GM11168 (cell line): Measurements from ENCODE around the gene IL11.

Experiments
- in situ Hi-C: fragments of 300-500 bp; cut with MboI; formaldehyde crosslinking; loops from one replicate; pipeline ENCODE4 v1.12.0; 2022; ENCODE audit warnings: low sequenced_read_pairs; ENCODE audit not compliant: unreplicated experiment

IL11 gene

DNA sequence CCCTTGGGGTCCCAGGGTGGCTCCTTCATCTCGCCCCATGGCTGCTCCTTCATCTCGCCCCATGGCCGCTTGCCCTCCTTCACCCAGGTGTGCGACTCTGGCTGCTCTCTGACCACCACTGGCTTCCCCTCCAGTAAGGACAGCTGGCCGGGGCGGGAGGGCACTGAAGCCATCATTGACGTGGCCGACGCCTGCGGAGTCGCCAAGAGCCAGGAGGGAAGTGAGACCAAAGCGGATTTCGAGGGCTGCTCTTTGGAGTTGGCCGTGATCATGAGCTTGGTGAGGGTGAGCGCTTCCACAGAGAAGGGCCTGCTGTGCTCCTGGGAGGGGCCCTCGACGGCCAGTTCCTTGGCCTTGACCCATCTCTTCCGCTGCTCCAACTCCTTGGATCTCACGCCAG lies 11.8 kb downstream of the IL11 start:
- in situ Hi-C loops, result no loop called here

DNA sequence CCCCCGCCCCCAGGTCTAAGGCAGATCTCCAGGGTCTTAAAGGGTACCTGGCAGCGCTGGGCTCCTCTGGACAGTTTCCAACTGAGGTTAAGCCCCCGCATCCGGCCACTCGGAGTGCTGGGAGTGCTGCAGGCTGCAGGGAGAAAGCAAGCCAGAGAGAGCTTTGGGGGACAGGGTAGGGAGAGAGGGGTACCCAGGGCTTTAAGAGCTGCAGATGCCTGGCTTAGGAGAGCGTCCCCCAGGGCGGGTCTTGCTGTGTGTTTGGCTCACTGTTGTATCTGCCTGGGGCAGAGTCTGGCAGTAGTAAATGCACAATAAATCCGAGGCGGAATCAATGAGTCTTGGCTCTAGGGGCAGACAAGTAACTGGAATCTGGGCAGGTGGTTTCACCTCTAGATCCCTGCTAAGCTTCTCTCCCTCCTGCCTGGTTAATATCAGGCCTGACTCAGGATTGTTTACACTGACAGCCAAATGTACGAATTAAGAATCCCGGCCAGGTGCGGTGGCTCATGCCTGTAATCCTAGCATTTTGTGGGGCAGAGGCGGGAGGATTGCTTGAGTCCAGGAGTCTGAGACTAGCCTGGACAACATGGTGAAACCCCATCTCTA lies 14.9 kb downstream of the IL11 start:
- in situ Hi-C loops, result no loop called here

DNA sequence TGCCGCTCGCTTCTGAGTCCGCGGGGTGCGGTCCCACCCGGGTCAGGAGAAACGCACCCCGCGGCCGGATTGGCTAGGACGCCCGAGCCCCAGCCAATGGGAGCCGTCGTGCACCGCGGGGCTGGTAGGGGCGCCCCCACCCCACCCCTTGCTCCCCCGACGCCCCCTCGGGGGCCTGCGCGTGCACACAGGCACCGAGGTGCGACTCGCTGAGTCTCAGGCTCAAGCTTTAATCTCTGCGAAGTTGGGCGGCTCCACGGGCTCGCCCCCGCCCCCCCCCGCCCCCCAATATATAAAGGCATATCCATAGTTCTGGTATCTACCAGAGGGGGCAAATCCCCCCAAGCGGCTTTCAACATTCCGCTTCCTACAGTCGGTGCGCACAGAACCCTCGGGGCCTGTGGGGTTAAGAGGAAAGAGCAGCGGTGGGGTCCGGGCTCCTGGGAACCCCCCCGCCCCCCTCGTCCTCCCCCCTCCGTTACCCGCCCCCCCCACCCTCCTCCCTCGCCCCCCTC lies 15.5 kb downstream of the IL11 start, which contains the start of gene COX6B2:
Gene COX6B2, minus strand, starts transcription at position 22 of the 515 bp plus-strand sequence. CDS start 198 bp downstream, outside the sequence.
- in situ Hi-C loops, result no loop called here

DNA sequence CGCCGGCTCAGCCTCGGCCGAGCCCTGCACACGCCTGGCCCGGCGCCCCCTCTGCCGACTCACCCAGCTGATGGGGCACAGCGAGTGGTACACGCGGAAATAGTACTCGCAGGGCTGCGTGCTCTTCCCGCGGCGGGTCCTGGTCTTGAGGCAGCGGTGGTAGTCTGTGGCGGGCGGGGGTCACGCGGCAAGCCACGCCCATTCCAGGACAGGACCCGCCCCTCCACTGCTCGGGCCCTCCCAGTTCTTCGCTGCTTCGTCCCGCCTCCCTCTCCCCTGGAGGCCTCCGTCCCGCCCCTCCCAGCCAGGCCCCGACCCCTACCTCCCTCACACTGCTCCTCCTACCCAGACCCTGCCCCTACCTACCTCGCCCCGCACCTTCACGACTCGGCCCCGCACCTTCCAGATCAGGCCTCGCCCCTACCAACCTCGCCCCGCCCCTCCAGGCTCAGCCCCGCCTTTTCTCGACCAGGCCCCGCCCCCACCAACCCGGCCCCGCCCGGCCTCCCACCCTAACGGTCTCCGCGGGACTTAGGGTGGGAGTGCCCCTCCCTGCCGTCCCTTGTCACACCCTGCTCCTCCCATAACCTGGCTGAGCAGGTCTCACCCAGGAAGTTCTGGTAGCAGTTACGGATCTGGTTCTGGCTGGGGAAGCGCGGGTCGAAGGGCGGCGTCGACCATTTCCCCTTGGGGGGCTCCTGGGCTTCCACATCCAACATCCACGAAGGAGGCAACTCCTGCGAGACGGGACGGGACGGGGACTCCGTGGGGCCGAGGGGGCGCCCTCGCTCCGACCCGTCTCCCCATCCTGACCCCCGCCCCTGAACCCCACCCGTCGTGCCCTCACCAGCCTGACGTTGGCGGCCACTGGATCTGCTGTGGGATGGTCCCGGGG lies 16.2 kb downstream of the IL11 start:
- in situ Hi-C loops, result no loop called here

DNA sequence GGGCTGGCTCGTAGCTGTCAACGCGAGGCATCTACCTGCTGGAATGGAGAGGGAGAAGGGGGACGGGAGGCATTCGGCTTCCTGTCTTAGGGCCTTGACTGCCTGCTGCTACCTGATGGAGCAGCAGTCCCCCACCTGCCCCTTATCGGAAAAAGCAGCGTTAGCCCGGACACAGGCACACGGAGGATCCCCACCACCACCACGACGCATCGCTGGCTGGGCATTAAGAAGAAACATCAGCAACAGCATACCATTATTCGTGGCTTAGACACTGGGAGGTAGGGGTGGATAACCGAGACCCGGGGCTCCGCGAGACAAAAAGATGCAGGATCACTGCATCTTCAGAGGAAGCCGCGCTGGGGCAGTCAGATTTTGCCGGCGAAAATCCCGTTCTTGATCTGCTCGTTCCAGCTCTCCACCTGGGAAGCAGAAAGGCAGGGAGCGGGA lies 16.9 kb downstream of the IL11 start:
- in situ Hi-C loops, result no loop called here

DNA sequence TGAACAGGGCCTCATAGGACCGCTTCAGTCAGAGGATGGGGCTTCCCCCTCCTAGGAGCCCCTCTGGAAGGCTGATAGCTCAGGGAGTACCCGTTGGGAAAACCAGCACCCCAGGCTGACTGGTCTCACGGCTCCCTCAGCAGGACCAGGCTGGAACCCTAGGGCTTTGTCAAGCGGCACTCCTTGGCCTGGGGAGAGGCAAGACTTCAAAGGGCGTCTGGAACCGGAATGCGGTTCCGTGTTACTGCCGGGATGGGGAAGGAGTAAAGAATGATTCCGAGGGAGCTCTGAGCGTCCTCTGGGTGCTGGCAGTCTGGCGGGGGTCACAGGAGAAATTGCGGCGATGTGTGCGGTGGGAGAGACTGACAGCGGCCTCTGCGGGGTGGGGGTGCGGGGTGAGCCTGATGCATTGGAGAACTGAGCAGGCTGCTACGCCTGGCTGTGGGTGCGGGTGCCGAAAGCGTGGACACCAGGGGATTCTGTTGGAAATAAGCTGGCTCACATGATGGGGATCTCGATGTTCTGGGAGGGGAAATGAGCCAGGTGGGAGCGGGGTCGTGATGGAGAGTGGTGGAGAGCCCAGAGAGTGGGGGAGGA lies 17.6 kb downstream of the IL11 start:
- in situ Hi-C loops, result no loop called here

DNA sequence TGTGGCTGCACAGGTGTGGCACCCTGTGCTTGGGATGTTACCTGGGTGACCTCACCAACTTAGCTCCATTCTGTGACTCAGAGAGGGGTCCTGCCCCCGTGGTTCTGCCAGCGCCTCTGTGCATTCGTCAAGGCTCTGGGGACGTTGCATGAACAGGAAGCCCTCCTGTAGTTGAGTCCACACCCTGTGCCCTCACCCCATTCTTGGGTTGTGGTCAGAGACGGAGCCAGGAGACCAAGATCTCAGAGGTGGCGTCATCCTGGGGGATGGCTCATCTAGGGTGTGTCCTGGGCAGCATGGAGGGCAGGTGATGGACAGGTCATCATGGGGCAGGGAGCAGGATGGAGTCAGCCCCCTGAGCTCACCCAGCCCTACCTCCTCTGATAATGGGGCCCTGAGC lies 18.2 kb downstream of the IL11 start:
- in situ Hi-C loops, result no loop called here

DNA sequence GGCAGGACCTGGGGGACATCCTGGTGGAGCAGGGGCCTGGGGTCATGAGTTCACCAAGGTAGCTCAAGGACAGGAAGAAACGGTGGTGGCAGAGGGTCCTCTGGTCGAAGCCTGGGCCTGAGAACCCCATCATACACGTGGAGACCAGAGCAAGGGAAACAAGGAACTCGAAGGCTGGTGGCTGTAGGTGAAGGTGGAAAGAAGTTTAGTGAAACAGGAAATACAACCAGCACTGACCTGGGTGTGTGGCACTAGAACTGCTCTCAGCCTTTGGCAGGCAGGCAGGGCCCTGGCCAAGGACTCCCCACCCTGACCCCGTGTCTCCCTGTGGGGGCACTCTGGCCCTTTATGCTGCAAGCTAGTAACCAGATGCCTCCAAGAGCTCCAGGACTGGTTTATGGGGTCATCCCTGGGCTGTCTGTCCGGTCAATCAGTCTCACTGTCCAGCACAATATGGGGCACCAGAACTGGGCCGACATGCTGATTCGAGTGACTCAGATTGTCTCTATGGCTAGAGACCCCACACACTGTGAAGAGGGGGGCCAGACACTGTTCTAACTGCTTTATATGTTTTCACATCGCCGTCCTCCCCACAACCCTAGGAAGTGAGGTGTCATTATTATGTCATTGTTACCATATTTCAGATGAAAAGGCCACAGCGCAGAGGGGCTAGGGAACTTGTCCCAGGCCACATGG lies 19.5 kb downstream of the IL11 start:
- in situ Hi-C loops, result no loop called here

DNA sequence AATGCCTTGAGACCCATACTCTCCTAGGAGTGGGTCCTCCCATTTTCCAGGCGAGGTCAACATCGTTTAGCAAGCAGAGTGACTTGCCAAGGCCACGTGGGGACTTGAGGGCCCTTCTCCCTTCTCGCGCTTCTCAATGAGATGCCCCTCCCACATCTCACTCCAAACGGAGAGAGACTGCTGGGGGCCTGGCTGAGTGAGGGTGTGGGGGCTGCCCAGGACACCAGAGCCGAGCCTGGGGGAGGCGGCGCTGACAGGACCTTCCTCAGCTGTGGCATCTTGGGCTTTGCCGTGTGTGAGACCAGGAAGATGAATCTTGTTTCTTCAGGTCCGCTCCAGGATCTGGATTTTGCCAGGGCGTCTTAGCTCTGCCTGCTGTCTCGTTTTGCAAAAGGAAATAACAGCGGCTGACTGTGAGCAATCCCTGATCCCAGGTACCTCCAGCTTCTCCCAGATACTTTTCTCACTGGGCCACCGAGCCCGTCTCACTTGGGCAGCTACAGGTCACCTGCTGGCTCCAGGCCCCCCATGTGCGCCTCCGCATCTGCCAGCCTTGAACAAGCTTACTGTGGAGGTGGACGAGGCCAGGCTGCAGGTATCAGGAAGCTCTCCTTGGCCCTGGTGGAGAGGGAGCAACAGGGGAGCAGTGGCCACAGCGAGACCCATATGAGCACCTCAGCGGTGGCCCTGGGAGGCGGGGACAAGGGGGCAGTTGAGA lies 21.8 kb downstream of the IL11 start:
- in situ Hi-C loops, result no loop called here

DNA sequence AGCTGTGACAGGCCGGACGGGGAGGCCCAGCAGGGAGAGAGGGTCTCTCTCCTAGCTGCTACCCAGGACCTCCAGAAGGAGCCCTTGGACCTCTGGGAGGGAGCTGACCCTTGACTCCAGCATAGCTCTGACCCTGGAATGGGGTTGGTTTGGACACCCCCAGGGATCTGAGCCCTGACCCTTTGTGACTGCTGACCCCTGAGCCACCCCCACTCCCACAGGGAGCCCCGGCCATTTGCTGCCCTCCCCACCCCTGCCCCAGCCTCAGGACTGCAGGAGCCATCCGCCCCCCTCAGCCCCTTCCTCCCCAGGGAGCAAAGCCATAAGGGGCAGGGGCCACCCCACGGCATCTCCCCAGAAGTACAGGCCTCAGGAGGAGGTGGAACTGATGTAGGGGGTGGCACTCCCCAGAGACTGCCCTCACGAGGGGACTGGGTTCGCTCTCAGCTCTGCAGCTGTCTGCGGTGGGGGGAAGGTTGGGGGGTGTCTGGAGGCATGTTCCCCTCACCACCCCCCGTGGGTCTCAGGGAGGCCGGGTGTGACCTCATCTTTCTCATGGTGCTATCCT lies 22.7 kb downstream of the IL11 start:
- in situ Hi-C loops, result no loop called here

DNA sequence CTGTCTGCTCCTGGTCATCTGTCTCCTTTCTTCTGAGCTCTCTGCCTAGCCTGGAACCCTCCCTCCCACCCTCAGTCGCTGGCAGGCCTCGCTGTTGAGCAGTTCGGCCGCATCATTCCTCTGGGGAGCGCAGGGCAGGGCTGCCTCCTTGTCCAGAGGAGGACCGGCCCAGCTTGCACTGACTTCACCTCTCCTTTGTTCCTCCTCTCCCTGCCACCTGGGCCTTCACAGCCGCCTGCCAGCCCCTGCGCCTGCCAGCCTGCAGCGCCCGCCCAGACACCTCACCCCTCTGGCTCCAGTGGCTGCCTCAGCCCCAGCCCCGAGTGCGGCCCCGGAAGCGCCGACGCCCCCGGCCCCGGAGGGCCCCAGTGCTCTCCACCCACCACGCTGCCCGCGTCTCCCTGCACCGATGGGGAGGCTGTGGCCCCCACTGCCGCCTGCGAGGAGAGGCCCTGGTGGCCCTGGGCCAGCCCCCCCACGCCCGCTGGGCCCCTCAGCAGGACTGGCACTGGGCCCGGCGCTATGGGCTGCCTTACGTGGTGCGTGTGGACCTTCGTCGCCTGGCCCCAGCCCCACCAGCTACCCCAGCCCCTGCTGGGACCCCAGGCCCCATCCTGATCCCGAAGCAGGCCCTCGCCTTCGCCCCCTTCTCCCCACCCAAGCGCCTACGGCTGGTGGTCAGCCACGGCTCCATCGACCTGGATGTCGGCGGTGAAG lies 23.4 kb downstream of the IL11 start:
- in situ Hi-C loops, result no loop called here

DNA sequence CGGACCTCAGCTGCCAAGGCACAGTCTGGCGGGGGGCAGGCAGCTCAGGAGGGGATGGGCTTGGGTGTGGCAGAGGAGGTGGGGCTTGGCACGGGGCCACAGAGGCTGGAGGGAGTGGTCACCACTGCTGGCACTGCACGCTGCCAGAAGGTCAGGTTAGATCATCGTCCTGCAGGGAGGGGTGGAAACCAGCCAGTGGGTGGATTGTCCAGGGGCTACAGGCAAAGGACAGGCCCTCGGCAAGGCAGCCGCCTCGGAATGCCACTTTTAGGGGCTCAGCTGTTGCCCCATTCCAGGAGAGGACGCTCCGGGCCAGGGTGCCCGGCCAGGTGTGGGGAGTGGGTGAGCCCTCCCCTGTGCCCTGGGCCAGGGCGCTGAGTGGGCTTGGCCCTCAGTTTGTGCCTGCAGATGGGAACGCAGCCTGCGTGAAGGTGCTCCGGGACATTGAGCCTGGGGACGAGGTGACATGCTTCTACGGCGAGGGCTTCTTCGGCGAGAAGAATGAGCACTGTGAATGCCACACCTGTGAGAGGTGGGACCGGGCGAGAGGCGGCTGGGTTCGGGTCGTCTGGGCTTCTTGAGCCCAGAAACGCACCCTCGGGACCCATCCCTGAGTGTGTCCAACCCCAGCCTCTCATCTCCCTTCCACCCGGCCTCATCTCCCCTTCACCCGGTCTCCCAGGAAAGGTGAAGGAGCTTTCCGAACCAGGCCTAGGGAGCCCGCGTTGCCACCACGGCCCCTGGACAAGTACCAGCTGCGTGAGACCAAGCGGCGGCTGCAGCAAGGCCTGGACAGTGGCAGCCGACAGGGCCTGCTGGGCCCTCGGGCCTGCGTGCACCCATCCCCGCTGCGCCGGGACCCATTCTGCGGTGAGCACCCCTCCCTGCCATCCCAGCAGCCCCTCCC lies 24.2 kb downstream of the IL11 start:
- in situ Hi-C loops, result no loop called here

DNA sequence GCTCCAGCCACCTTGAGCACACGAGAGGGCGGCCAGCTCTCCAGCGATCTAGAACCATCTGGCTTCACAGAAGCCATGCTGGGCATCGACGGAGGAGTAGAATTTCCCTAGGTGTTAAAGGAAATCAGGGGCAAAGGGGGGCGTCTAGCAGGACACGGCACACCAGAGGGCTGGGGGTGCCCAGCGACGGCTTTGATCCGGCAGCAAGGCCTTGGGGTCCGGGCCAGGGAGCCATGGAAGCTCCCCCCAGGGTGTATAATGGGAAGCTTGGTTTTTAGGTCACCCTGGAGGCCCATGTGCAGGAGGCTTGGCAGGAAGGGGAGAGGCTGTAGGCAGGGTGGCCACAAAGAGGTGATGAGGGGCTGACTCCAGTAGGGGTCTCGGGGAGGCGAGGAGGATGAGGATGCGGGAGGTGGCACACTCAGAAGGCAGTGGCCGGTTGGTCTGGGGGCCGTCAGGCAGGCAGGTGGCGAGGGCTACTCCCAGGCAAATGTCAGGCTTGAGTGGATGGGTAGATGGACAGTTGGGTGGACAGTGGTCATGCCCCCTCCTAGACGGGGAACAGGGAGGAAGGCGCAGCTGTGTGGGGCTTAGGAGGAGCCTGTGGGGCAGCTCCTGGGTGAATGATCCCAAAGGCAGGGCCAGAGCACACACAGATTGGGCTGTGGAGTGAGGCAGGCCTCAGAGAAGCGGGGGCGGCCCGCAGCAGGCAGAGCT lies 25.0 kb downstream of the IL11 start:
- in situ Hi-C loops, result no loop called here

DNA sequence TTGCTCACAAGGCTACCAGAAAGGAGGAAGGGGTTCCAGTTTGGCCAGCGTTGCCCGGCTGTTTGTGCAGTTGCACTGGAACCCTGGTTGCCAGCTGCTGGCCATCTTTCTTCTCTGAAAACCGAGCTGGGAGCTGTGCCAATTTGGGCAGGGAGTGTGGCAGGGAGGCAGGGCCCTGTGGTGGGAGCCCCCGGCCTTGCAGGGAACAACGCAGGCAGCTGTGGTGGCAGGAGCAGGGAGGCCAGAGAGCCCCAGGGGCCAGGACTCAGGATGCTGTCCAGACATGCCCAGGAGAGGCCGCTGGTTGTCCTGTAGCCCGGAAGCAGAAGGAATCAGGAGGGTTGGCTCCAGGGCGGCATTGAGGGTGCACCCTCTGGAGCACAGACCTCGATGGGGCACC lies 25.8 kb downstream of the IL11 start:
- in situ Hi-C loops, result loop anchor here (5.0 kb wide), 1 partner anchor 33 kb away; the partner anchor contains the start of gene TMEM190

DNA sequence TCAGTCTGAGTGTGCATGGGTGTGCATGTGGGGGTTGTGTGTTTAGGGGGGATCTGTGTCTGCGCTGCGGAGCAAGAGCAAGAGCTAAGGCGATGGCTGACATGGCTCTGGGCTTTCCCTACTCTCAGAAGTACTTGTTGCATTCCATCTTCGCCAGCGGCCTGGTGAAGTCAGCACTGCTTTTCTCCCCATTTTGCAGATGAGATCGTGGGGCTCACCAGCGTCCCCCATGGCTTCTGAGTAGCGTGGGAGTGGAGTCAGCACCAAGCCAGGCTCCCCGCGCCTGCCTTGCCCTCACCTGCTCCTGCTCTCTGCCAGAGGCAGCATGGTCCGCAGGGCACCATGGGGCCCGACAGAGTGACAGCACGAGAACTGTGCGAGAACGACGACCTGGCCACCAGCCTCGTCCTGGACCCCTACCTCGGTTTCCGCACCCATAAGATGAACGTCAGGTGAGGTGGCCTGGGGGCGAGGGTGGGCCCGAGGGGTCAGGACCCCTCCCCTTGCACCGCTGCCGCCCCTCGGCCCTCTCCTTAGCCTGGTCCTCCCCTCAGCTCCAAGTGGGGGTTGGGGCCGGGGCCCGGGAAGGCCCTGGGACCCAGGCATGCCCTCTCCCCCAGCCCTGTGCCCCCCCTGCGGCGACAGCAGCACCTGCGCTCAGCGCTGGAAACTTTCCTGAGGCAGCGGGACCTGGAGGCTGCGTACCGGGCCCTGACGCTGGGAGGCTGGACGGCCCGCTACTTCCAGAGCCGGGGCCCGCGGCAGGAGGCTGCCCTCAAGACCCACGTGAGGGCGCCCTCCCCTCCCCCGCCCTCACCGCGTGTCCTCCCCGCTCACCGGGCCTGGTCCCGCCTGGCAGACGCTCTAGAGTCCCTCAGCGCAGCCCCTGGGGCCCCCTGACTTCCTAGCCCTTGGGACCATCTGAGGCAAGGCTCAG lies 28.4 kb downstream of the IL11 start:
- in situ Hi-C loops, result loop anchor here (5.0 kb wide), 1 partner anchor 35 kb away; the partner anchor contains the start of gene TMEM190

DNA sequence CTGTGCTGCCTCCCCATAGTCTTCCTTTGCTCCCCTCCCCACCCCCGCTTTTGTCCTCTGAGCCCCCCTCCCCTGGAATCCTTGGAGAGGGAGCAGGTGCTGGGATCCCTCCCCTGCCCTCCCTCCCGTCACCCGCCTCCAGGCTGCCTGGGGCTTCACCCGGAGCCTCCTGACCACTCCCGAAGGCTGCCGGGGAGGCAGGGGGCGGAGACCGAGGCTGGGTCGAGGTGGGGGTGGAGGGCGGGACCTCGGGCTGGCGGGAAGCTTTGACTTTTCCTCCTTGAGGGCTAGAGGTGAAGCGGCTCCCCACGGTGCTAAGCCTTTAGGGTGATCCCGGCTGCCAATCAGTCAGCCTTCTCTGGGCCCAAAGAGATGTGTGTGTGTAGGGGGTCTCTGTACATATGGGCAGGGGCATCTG lies 29.1 kb downstream of the IL11 start:
- in situ Hi-C loops, result loop anchor here (5.0 kb wide), 1 partner anchor 36 kb away; the partner anchor contains the start of gene TMEM190
